ENCODE measurements around the gene FGD5. TPM values are rescaled to one million over a fixed set of nuclear protein-coding genes. Genes with fewer than 3 reads are reported as not detected.

FGD5 gene
- total RNA-seq, 1 donor: 0.18 TPM

GRCh38 chr3:14943042-14943441, 124.3 kb downstream of the FGD5 start:
- no peak overlapping the region for H3K4me3 ChIP-seq (ENCODE audit: low read depth, low read length)
- TF ChIP-seq, protein P1, sequence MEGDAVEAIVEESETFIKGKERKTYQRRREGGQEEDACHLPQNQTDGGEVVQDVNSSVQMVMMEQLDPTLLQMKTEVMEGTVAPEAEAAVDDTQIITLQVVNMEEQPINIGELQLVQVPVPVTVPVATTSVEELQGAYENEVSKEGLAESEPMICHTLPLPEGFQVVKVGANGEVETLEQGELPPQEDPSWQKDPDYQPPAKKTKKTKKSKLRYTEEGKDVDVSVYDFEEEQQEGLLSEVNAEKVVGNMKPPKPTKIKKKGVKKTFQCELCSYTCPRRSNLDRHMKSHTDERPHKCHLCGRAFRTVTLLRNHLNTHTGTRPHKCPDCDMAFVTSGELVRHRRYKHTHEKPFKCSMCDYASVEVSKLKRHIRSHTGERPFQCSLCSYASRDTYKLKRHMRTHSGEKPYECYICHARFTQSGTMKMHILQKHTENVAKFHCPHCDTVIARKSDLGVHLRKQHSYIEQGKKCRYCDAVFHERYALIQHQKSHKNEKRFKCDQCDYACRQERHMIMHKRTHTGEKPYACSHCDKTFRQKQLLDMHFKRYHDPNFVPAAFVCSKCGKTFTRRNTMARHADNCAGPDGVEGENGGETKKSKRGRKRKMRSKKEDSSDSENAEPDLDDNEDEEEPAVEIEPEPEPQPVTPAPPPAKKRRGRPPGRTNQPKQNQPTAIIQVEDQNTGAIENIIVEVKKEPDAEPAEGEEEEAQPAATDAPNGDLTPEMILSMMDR (IDR thresholded peaks at IDR 0.05; ENCODE audit: insufficient read depth, low read length): no peak
- DNase-seq (ENCODE audit: low read depth): no peak

- DNase-seq (ENCODE audit: low read depth): no peak
- H3K4me3 ChIP-seq (ENCODE audit: low read depth, low read length): peak overlapping the region; percentile 86
- TF ChIP-seq, protein P1 (IDR thresholded peaks at IDR 0.05; ENCODE audit: insufficient read depth, low read length): no peak
These were observed 127.5 kb downstream of the FGD5 start for GRCh38 chr3:14946236-14946635.

DNA sequence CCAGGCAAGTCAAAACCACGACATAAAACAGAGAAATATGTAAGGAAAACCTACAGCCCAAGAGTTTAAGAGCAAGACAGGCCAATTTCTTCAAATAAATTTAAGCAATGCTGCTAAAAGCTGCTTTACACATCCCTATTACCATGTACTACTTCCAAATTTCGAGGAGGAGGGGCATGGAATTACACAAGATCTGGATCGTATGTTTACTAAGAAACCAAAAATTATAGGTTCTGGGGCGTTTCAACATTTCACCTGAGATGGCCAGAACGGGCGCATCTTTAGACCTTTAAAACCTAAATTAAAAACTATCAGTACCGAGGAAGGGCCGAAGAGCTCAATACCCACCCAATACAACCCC, 128.0 kb downstream of the FGD5 start:
- peak; percentile 29 for DNase-seq (ENCODE audit: low read depth)

DNA sequence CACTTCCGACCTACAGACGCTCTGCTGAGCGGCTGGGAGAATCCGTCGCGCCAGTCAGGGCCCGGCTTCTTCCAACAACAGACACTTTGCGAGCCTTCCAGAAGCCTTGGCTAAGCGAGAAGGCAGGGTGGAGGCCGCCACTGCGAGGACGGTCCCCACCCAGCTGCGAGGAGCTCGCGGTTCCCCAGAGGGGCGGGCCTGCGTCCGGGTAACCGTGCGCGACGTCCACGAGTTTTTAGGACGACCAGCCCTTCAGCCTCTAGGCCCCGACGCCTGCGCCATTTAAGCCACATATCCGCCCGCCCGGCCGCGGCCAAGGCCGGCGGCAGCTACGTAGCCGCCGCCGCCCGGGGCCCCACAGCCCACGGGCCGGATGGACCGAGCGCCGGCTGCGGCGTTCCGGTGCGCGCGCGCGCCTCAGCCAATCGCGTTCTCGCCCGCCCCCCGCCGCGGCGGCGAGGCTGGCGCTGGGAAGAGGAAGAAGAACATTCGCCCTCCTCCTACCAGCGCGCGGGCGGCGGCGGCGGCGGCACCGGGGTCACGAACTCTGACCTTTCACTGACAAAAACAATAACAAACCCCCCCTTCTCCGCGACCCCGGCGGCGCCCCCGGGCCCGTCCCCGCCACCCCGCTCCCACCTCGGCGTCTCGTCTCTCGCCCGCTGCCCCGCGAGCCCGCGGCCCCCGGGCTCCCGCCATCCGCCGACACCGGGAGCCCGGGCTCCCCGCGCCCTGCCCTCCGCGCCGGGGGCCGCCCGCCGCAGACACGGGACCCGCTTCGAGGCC, 128.5 kb downstream of the FGD5 start, which contains the start of gene NR2C2:
TSS of gene NR2C2 (plus strand) at position 484 of the 786 bp plus-strand sequence. CDS start 56,332 bp downstream, outside the sequence.
- peak within 1 kb of the TSS; percentile 86 for H3K4me3 ChIP-seq (ENCODE audit: low read depth, low read length)
- TF ChIP-seq, protein P1 (IDR thresholded peaks at IDR 0.05; ENCODE audit: insufficient read depth, low read length): no peak
- peak; percentile 54 for DNase-seq (ENCODE audit: low read depth)

More for the DNA sequence above, 128.0 kb downstream of the FGD5 start:
- TF ChIP-seq, protein P1 (IDR thresholded peaks at IDR 0.05; ENCODE audit: insufficient read depth, low read length): no peak
- peak overlapping the region; percentile 86 for H3K4me3 ChIP-seq (ENCODE audit: low read depth, low read length)

DNA sequence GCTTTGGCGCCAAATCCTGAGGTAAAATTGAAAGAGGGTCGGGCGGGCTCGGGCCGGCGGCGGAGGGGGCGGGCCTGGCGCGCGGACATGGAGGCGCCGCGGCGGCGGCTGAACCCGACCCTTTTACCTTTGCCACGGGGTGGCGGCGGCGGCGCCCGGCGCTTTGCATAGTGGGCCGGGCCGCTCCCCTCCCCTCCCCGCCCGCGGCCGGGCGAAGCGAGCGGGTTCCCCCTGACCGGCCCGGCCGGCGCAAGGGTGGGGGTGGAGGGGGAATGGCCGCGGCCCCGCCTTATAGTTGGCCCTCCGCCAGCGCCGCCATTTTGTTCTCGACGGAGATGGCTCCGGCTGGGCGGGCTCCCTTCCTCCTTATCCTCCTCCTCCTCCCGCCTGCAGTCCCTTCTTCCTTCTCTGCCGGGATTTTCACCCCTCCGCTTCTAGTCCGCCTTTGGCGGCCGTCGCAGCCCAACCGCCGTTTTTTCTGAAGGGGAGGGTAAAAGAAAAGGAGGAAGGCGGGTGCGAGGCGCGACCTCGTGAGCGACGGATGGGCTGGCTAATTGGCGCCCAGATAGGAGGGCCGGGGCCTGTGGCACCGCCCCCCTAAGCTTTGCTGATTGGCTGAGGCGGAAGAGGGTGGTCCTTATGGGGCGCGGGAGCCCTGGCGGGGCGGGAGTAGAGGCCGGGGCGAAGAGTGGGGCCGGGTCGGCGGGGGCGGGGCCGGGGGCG, 129.3 kb downstream of the FGD5 start:
- H3K4me3 ChIP-seq (ENCODE audit: low read depth, low read length): peak overlapping the region; percentile 86
- TF ChIP-seq, protein P1 (IDR thresholded peaks at IDR 0.05; ENCODE audit: insufficient read depth, low read length): no peak
- DNase-seq (ENCODE audit: low read depth): peak; percentile 96

DNA sequence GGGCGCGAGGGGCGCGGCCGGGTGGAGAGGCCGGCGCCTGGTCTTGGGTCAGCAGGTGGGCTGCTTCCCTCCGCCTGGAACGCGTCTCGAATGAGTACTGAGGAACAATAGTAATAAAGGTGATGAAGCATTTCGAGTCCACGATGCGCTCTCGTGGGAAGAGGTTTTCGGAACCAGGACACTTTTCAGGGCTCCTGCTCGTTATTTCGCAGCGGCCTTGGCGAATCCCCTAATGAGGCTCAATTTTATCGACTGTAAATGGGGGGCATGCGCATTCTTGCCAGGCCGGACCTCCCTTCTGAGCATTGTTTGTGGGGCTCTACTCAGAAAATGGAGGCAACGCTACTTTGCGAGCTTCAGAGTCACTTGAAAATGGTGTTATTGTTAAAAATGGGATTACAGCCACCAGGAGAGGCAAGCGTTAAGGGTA, 129.9 kb downstream of the FGD5 start:
- H3K4me3 ChIP-seq (ENCODE audit: low read depth, low read length): peak overlapping the region; percentile 80
- TF ChIP-seq, protein P1 (IDR thresholded peaks at IDR 0.05; ENCODE audit: insufficient read depth, low read length): no peak
- no peak for DNase-seq (ENCODE audit: low read depth)

All from fibroblast of the aortic adventitia (primary cell).